Psoas muscle (tissue), 8 donors: ENCODE results near the gene MFSD12. TPM values are rescaled to one million over a fixed set of nuclear protein-coding genes. Genes with fewer than 3 reads are reported as not detected.

Experiments used
- ATAC-seq, 4 donors: fragments of 200-7000 bp; cut with Tn5 transposase; one replicate each; pipeline ENCODE4 v1.9.1; 2020; ENCODE audit warnings: moderate library complexity in 3 of 4, mild to moderate bottlenecking in 2 of 4
- DNase-seq, 2 donors: peaks; one replicate each; pipeline ENCODE4 v3.0.0-alpha.2; 2020
- H3K27ac ChIP-seq: fragments of 200-600 bp; one replicate; pipeline ENCODE4 v1.8.0; 2022
- H3K27me3 ChIP-seq, 3 donors: fragments of 200-600 bp in 1 of 3; one replicate each; pipeline versions ENCODE4 v1.6.1 to v1.8.0; 2013 to 2022; ENCODE audit warnings: low read length in 2 of 3, mild to moderate bottlenecking in 2 of 3, moderate library complexity in 1 of 3; ENCODE audit not compliant: insufficient read depth in 3 of 3
- H3K36me3 ChIP-seq, 2 donors: fragments of 200-600 bp in 1 of 2; one replicate each; pipeline versions ENCODE4 v1.6.1 to v1.8.0; 2013 to 2022; ENCODE audit warnings: low read depth in 1 of 2, mild to moderate bottlenecking in 1 of 2, moderate library complexity in 1 of 2; ENCODE audit not compliant: insufficient read depth in 1 of 2
- H3K4me1 ChIP-seq: fragments of 200-600 bp; one replicate; pipeline ENCODE4 v1.8.0; 2022
- H3K4me3 ChIP-seq: fragments of 200-600 bp; one replicate; pipeline ENCODE4 v1.8.0; 2022; ENCODE audit warnings: mild to moderate bottlenecking
- H3K9me3 ChIP-seq: fragments of 200-600 bp; one replicate; pipeline ENCODE4 v1.8.0; 2022
- CTCF ChIP-seq: fragments of 200-600 bp; IDR thresholded peaks from one replicate; pipeline ENCODE4 v1.8.0; 2022; ENCODE audit warnings: antibody characterized with exemption
- WGBS, 3 donors: extraction: QIAGEN DNeasy Blood & Tissue Kit; methylation state at CpG; one replicate each; pipeline versions ENCODE4 v1.1.6 to v1.1.7; 2013; 5-methylcytosine and 5-hydroxymethylcytosine counted together
- intact Hi-C, 2 donors: fragments of 100-400 bp; cut with DNase I; formaldehyde crosslinking; loops; one replicate each; pipeline versions ENCODE4 v1.11.0 to v1.14.2; 2022
- polyA plus RNA-seq, 3 donors: library from polyadenylated mRNA; stranded (reverse); fragments of 200-250 nt; gene quantifications; one replicate each; pipeline ENCODE4 v1.2.3, GENCODE V29; 2013
- total RNA-seq, 4 donors: library from RNA; stranded (reverse); fragmentation: NEBNext Ultra II Directional in 2 of 4; extraction: Animal tissue kit (Norgen Biotek cat#: 25700) in 2 of 4; gene quantifications; one replicate each; pipeline versions ENCODE4 v1.2.1 to v1.2.4, GENCODE V29; 2021 to 2023
- donor health status: healthy with polysubstance abuse.
- donor health status: DM: no; HTN: no; CAD: no; lungs with moderate emphysema.
- donor health status: Bipolar disorder and iron deficiency.
- donor health status: healthy.
- donor health status: DM: yes; HTN: yes; CAD: no.
- donor health status: DM: no; HTN: no; CAD: no.
- donor health status: DM: no; HTN: no; CAD: no.
- donor health status: DM: yes; HTN: yes; CAD: no.

MFSD12 gene
- total and polyA plus RNA-seq, 7 donors = 16.3 to 46.6 (median 25.2) TPM

DNA sequence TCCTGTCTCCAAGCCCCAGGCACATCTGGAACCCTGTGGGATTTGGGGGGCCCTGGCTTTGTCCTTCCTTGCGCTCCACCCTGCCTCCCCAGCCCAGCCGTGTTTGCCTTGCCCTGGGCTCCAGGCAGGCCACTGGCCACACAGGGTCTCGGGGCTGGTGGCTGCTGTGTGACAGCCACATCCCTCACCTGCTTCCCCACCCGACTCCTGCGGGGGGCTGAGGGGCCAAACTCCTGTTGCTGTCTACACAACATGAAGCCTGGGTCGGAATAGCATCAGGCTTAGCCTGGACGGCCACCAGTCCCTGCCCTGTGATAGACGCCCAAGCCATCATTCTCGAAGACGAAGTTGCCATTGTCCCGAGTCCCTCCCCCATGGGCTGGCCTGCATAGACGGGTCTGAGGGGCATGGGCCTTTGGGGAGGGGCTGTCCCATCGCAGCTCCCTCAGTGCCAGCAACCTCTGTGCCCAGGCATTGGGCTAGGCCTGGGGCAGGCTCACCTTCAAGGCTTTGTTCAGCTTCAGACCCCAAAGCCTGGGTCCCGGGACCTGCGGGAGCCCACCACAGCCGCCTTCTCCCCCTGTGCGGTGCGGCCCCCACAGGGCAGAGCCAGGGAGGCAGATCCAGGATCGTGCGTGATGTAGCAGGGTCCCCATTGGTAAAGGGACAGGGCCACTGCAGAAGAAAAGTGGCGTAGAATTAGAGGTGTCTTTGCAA, 33.9 kb downstream of the MFSD12 start:
- H3K4me3 ChIP-seq = no peak overlapping the region
- no peak for DNase-seq
- 85 to 95% (median 91%) methylated on average over 21 of the region's 21 CpGs for WGBS, 3 donors
- ATAC-seq = no peak
- no peak for TF ChIP-seq CTCF
- no peaks in the 10 kb centered on the region for H3K9me3 ChIP-seq
- H3K27me3 ChIP-seq = no peaks in the 10 kb centered on the region
- no peak overlapping the region for H3K27ac ChIP-seq
- H3K4me1 ChIP-seq = no peaks in the 10 kb centered on the region
- H3K36me3 ChIP-seq = peaks cover 0 to 54% of the 10 kb centered on the region in 2 donors
- intact Hi-C loops = no loop called here

DNA sequence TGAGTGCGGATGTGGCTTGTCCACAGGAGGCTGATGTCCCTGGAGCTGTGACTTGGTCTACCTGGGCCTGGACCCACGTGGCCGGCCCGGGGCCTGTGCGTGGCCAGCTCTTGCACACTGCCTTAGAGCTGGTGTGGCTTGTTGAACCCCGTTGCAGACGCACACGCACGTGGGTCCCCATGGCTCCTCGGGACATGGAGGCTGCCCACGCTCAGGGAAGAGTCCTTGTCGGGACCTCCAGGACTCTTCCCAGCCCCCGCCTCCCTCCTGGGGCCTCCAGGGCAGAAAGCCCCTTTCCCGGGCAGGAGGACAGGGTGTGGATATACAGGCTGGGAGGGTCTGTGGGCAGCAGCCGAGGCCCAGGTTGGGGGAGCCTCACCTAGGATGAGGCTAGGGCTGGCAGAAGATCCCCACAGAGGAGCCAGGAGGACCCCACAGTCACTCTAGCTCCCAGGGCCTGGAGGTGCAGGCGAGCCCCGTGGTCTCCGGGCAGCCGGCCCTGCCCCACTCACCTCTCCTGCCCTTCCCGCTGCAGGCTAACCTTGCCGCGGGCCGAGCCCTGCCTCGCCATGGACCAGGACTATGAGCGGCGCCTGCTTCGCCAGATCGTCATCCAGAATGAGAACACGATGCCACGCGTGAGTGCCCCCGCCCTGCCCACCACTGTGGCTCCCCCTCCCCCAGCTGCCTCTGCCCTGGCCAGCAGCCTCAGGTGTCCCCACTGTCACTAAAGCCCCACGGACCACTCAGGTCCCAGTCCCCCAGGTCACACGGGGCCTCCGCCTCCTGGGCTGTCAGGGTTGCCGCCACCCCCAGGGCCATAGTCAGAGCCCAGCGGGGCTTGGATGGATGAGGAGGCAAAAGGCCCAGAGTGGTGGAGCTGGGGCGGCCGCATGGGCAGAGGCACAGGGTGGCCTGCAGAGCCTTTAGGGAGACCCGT, 34.7 kb downstream of the MFSD12 start:
- ATAC-seq = no peak
- DNase-seq = no peak
- Histone ChIP-seq H3K36me3 (peaks cover 0 to 48% of the 10 kb centered on the region in 2 donors), H3K27ac (no peak overlapping the region), H3K4me1 (no peaks in the 10 kb centered on the region), H3K9me3 (no peaks in the 10 kb centered on the region), H3K4me3 (no peak overlapping the region), H3K27me3 (no peaks in the 10 kb centered on the region)
- no peak for TF ChIP-seq CTCF
- WGBS, 3 donors = 93 to 94% (median 93%) methylated on average over 35 to 40 of the region's 40 CpGs
- intact Hi-C loops = no loop called here

- ATAC-seq (no peak), DNase-seq (no peak)
- H3K36me3 ChIP-seq = peaks cover 0 to 32% of the 10 kb centered on the region in 2 donors
- H3K27ac ChIP-seq = no peak overlapping the region
- H3K9me3 ChIP-seq = no peaks in the 10 kb centered on the region
- H3K4me3 ChIP-seq = no peak overlapping the region
- peaks cover 12% of the 10 kb centered on the region for H3K4me1 ChIP-seq
- no peak for TF ChIP-seq CTCF
- H3K27me3 ChIP-seq = no peaks in the 10 kb centered on the region
- WGBS, 3 donors = 89 to 90% (median 90%) methylated on average over 7 of the region's 7 CpGs
- intact Hi-C loops = no loop called here
Observed at GRCh38 chr19:3521104-3521445, 36.3 kb downstream of the MFSD12 start.

- ATAC-seq (no peak), DNase-seq (no peak)
- no peaks in the 10 kb centered on the region for H3K27me3 ChIP-seq
- no peak overlapping the region for H3K4me3 ChIP-seq
- H3K9me3 ChIP-seq = no peaks in the 10 kb centered on the region
- no peak for TF ChIP-seq CTCF
- peaks cover 15% of the 10 kb centered on the region for H3K4me1 ChIP-seq
- intact Hi-C loops = no loop called here
- peaks cover 0 to 28% of the 10 kb centered on the region in 2 donors for H3K36me3 ChIP-seq
- WGBS, 3 donors = 88 to 93% (median 90%) methylated on average over 35 to 37 of the region's 37 CpGs
- no peak overlapping the region for H3K27ac ChIP-seq
Observed at GRCh38 chr19:3520166-3521103, 37.0 kb downstream of the MFSD12 start.
